OCI-LY7 (cell line): ENCODE data around the gene TEDC1.

Source experiments
- CTCF ChIP-seq: fragments of 200-600 bp; sonication (generic); conservative IDR thresholded peaks from 2 replicates; pipeline ENCODE4 v1.5.1; 2014; ENCODE audit warnings: mild to moderate bottlenecking, antibody characterized with exemption, low read length, moderate library complexity, mixed read lengths
- EZH2phosphoT487 ChIP-seq: fragments of 200-600 bp; sonication (generic); IDR thresholded peaks from 2 replicates; pipeline ENCODE4 v1.6.1; 2018; ENCODE audit warnings: low read depth, borderline replicate concordance, mild to moderate bottlenecking, mixed run types, antibody characterized with exemption, low read length, moderate library complexity, mixed read lengths

GRCh38 chr14:105493921-105494605 lies 3.0 kb downstream of the TEDC1 start:
- TF ChIP-seq CTCF (no peak), EZH2phosphoT487 (no peak)
